Natural killer cell treated with Interleukin-12 subunit alpha and Interleukin-12 subunit beta and Interleukin-15 and Interleukin-18, amount 100 ng/mL, for 72 hours (primary cell): ENCODE results near the gene ATP9A. TPM values are rescaled to one million over a fixed set of nuclear protein-coding genes. Genes with fewer than 3 reads are reported as not detected.
A peak's percentile ranks its signal among the peaks of the same experiment; 100 is the strongest.
"Not testable (repeated sequence)": the region's sequence is repeated elsewhere in the genome, so short reads cannot be mapped to it uniquely, and the experiment has no call there.

ENCODE experiments used
- ATAC-seq, 2 donors: fragments of 150-1000 bp; cut with Tn5 transposase in 1 of 2; sonication (Bioruptor Pico), chemical (Tn5 transposase) in 1 of 2; 2 replicates each; pipeline ENCODE4 v1.10.0; 2021
- DNase-seq: peaks from one replicate; pipeline ENCODE4 v3.0.0; 2022; ENCODE audit warnings: low spot score
- H3K27ac Mint-ChIP-seq, 2 donors: 1 replicate in 1 of 2; 2 replicates in 1 of 2; pipeline ENCODE4 v1.8.0; 2022; ENCODE audit warnings: mixed read lengths in 2 of 2, mild to moderate bottlenecking in 1 of 2, moderate library complexity in 1 of 2
- H3K27me3 Mint-ChIP-seq, 2 donors: 1 replicate in 1 of 2; 2 replicates in 1 of 2; pipeline ENCODE4 v1.8.0; 2022; ENCODE audit warnings: mixed read lengths in 2 of 2
- H3K36me3 Mint-ChIP-seq: one replicate; pipeline ENCODE4 v1.8.0; 2022; ENCODE audit warnings: mixed read lengths
- H3K4me1 Mint-ChIP-seq, 2 donors: 1 replicate in 1 of 2; 2 replicates in 1 of 2; pipeline ENCODE4 v1.8.0; 2022; ENCODE audit warnings: low read depth in 2 of 2, mixed read lengths in 2 of 2, mild to moderate bottlenecking in 1 of 2
- H3K4me3 Mint-ChIP-seq: one replicate; pipeline ENCODE4 v1.8.0; 2022; ENCODE audit warnings: mixed read lengths
- H3K9me3 Mint-ChIP-seq: 2 replicates; pipeline ENCODE4 v1.8.0; 2022; ENCODE audit warnings: mixed read lengths
- total RNA-seq, 2 donors: library from RNA; stranded (reverse); gene quantifications; one replicate each; pipeline ENCODE4 v1.2.3, GENCODE V29; 2022

ATP9A gene
- total RNA-seq, 2 donors from 2014 or later, result 1.4 to 18.9 TPM

- Mint-ChIP-seq H3K9me3 (no peaks in the 10 kb centered on the region), H3K4me1 (peaks cover 4 to 24% of the 10 kb centered on the region in 2 donors), H3K36me3 (no peaks in the 10 kb centered on the region), H3K4me3 (no peak overlapping the region), H3K27me3 (peaks cover 0 to 15% of the 10 kb centered on the region in 2 donors), H3K27ac (peak overlapping the region in 1 of 2 donors; percentile 47)
- DNase-seq (no peak), ATAC-seq (no peak)
Measured at GRCh38 chr20:51696304-51697071, 71.7 kb downstream of the ATP9A start.

- H3K9me3 Mint-ChIP-seq, result no peaks in the 10 kb centered on the region
- no peaks in the 10 kb centered on the region for H3K36me3 Mint-ChIP-seq
- peak overlapping the region in 1 of 2 donors; percentile 47 for H3K27ac Mint-ChIP-seq
- H3K4me1 Mint-ChIP-seq, result peaks cover 4 to 24% of the 10 kb centered on the region in 2 donors
- ATAC-seq (no peak), DNase-seq (no peak)
- peaks cover 0 to 15% of the 10 kb centered on the region in 2 donors for H3K27me3 Mint-ChIP-seq
- H3K4me3 Mint-ChIP-seq, result peak overlapping the region; percentile 6
Measured at GRCh38 chr20:51695574-51696303, 72.5 kb downstream of the ATP9A start.

- Mint-ChIP-seq H3K27me3 (peaks cover 0 to 6% of the 10 kb centered on the region in 2 donors), H3K36me3 (no peaks in the 10 kb centered on the region), H3K9me3 (no peaks in the 10 kb centered on the region), H3K4me1 (peaks cover 4 to 16% of the 10 kb centered on the region in 2 donors), H3K4me3 (no peak overlapping the region), H3K27ac (no peak overlapping the region)
- DNase-seq (no peak), ATAC-seq (no peak)
Measured at GRCh38 chr20:51692806-51693400, 75.3 kb downstream of the ATP9A start.

GRCh38 chr20:51691703-51692102 lies 76.5 kb downstream of the ATP9A start:
- Mint-ChIP-seq H3K4me1 (peaks cover 4 to 11% of the 10 kb centered on the region in 2 donors), H3K27ac (no peak overlapping the region), H3K36me3 (no peaks in the 10 kb centered on the region), H3K4me3 (no peak overlapping the region), H3K9me3 (no peaks in the 10 kb centered on the region), H3K27me3 (peaks cover 0 to 6% of the 10 kb centered on the region in 2 donors)
- ATAC-seq (no peak), DNase-seq (no peak)

GRCh38 chr20:51688600-51689244 lies 79.5 kb downstream of the ATP9A start:
- ATAC-seq (no peak), DNase-seq (no peak)
- peaks cover 0 to 11% of the 10 kb centered on the region in 2 donors for H3K4me1 Mint-ChIP-seq
- H3K4me3 Mint-ChIP-seq, result no peak overlapping the region
- H3K9me3 Mint-ChIP-seq, result no peaks in the 10 kb centered on the region
- H3K36me3 Mint-ChIP-seq, result no peaks in the 10 kb centered on the region
- no peak overlapping the region for H3K27ac Mint-ChIP-seq
- no peaks in the 10 kb centered on the region for H3K27me3 Mint-ChIP-seq

- H3K4me1 Mint-ChIP-seq, result peaks cover 0 to 11% of the 10 kb centered on the region in 2 donors
- DNase-seq, result no peak
- H3K4me3 Mint-ChIP-seq, result no peak overlapping the region
- no peaks in the 10 kb centered on the region for H3K36me3 Mint-ChIP-seq
- no peaks in the 10 kb centered on the region for H3K27me3 Mint-ChIP-seq
- no peak overlapping the region for H3K27ac Mint-ChIP-seq
- H3K9me3 Mint-ChIP-seq, result no peaks in the 10 kb centered on the region
- no peak for ATAC-seq
Measured at GRCh38 chr20:51687630-51688029, 80.6 kb downstream of the ATP9A start.

GRCh38 chr20:51687108-51687507 lies 81.1 kb downstream of the ATP9A start:
- ATAC-seq (peak in 1 of 2 donors; percentile 52), DNase-seq (no peak)
- H3K36me3 Mint-ChIP-seq, result no peaks in the 10 kb centered on the region
- H3K9me3 Mint-ChIP-seq, result no peaks in the 10 kb centered on the region
- no peak overlapping the region for H3K27ac Mint-ChIP-seq
- H3K27me3 Mint-ChIP-seq, result no peaks in the 10 kb centered on the region
- H3K4me1 Mint-ChIP-seq, result peaks cover 0 to 11% of the 10 kb centered on the region in 2 donors
- H3K4me3 Mint-ChIP-seq, result no peak overlapping the region

GRCh38 chr20:51685494-51685893 lies 82.7 kb downstream of the ATP9A start:
- H3K27me3 Mint-ChIP-seq, H3K36me3 Mint-ChIP-seq, ATAC-seq, H3K9me3 Mint-ChIP-seq, DNase-seq, H3K4me3 Mint-ChIP-seq: not testable (repeated sequence)
- peak overlapping the region in 1 of 2 donors; percentile 23 for H3K27ac Mint-ChIP-seq
- peaks cover 0 to 14% of the 10 kb centered on the region in 2 donors for H3K4me1 Mint-ChIP-seq

- no peak for DNase-seq
- no peaks in the 10 kb centered on the region for H3K36me3 Mint-ChIP-seq
- H3K27ac Mint-ChIP-seq, result no peak overlapping the region
- no peaks in the 10 kb centered on the region for H3K27me3 Mint-ChIP-seq
- H3K4me1 Mint-ChIP-seq, result peaks cover 0 to 8% of the 10 kb centered on the region in 2 donors
- H3K9me3 Mint-ChIP-seq, result no peaks in the 10 kb centered on the region
- H3K4me3 Mint-ChIP-seq, result no peak overlapping the region
- ATAC-seq, result no peak
Measured at GRCh38 chr20:51680067-51680749, 88.0 kb downstream of the ATP9A start.

- no peak for DNase-seq
- Mint-ChIP-seq H3K27ac (no peak overlapping the region), H3K9me3 (no peaks in the 10 kb centered on the region), H3K4me1 (peaks cover 0 to 5% of the 10 kb centered on the region in 2 donors), H3K27me3 (no peaks in the 10 kb centered on the region), H3K36me3 (no peaks in the 10 kb centered on the region), H3K4me3 (no peak overlapping the region)
- ATAC-seq, result no peak
Measured at GRCh38 chr20:51679254-51679921, 88.8 kb downstream of the ATP9A start.

GRCh38 chr20:51678026-51678697 lies 90.0 kb downstream of the ATP9A start:
- Mint-ChIP-seq H3K9me3 (no peaks in the 10 kb centered on the region), H3K4me3 (no peak overlapping the region), H3K27ac (no peak overlapping the region), H3K36me3 (no peaks in the 10 kb centered on the region), H3K4me1 (peaks cover 0 to 5% of the 10 kb centered on the region in 2 donors), H3K27me3 (no peaks in the 10 kb centered on the region)
- ATAC-seq, result no peak
- DNase-seq, result no peak

- no peaks in the 10 kb centered on the region for H3K27me3 Mint-ChIP-seq
- peaks cover 20 to 26% of the 10 kb centered on the region in 2 donors for H3K4me1 Mint-ChIP-seq
- ATAC-seq (no peak), DNase-seq (no peak)
- no peaks in the 10 kb centered on the region for H3K9me3 Mint-ChIP-seq
- H3K4me3 Mint-ChIP-seq, result no peak overlapping the region
- H3K36me3 Mint-ChIP-seq, result no peaks in the 10 kb centered on the region
- no peak overlapping the region for H3K27ac Mint-ChIP-seq
Measured at GRCh38 chr20:51668947-51669346, 99.2 kb downstream of the ATP9A start.
